ENCODE data around the gene MBTPS1. TPM values are rescaled to one million over a fixed set of nuclear protein-coding genes. Genes with fewer than 3 reads are reported as not detected.

The MBTPS1 gene
- total and polyA plus RNA-seq, 9 of the 15 experiments (the other 6 are each of a cell fraction or from before 2014, with no cell fraction given): 2.8 to 57.6 (median 43.8) TPM

DNA sequence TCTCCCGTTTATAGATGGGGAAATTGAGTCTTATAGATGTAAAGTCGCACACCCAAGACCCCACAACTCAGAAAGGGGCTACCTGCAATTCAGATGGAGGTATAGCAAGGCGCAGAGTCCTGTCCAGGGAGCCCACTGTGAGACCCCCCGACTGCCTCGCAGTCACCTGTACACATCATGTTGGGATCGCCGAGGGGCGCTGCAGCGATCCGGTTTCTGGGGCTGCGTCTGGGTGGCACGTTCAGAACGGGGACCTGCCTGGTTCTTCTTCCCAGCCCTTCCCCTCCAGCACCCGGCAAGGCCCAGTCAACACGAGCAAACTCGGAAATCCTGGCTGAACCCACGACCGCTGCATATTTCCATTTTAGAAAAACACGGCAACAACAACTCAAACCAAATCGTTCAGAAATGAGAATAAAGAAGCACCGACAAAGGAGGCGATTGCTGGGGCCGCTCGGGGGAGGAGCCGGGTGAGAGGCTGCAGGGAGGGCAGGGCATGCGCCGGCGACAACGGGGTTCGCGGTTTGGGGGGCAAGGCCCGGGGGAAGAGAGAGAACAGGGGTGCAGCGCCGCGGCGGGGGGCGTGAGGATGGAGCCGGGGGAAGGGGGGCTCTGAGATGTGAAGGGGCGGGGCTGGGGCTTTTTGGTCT, 27.6 kb upstream of the MBTPS1 start (continued):
- TF ChIP-seq RAD21 (CRISPR knock-in tag; conservative IDR thresholded peaks at IDR 0.05 in 1 of 2, IDR thresholded peaks at IDR 0.05 in 1 of 2): peak in 1 of 2 experiments; percentile 2; a peak in 1 of 4 replicates
- TF ChIP-seq, protein P1, sequence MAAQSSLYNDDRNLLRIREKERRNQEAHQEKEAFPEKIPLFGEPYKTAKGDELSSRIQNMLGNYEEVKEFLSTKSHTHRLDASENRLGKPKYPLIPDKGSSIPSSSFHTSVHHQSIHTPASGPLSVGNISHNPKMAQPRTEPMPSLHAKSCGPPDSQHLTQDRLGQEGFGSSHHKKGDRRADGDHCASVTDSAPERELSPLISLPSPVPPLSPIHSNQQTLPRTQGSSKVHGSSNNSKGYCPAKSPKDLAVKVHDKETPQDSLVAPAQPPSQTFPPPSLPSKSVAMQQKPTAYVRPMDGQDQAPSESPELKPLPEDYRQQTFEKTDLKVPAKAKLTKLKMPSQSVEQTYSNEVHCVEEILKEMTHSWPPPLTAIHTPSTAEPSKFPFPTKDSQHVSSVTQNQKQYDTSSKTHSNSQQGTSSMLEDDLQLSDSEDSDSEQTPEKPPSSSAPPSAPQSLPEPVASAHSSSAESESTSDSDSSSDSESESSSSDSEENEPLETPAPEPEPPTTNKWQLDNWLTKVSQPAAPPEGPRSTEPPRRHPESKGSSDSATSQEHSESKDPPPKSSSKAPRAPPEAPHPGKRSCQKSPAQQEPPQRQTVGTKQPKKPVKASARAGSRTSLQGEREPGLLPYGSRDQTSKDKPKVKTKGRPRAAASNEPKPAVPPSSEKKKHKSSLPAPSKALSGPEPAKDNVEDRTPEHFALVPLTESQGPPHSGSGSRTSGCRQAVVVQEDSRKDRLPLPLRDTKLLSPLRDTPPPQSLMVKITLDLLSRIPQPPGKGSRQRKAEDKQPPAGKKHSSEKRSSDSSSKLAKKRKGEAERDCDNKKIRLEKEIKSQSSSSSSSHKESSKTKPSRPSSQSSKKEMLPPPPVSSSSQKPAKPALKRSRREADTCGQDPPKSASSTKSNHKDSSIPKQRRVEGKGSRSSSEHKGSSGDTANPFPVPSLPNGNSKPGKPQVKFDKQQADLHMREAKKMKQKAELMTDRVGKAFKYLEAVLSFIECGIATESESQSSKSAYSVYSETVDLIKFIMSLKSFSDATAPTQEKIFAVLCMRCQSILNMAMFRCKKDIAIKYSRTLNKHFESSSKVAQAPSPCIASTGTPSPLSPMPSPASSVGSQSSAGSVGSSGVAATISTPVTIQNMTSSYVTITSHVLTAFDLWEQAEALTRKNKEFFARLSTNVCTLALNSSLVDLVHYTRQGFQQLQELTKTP (IDR thresholded peaks at IDR 0.05; ENCODE audit: low read depth in 1 of 2, partially characterized antibody in 2 of 2): peak in 1 of 2 experiments; percentile 36
- TF ChIP-seq EP400 (IDR thresholded peaks at IDR 0.05): 0 out of 2 replicates have a peak, but pooled peaks have one; percentile 26
- no peak for TF ChIP-seq FOXP1 (CRISPR knock-in tag; IDR thresholded peaks at IDR 0.05)
- TF ChIP-seq HDAC1 (IDR thresholded peaks at IDR 0.05): peak in 1 of 2 experiments; percentile 55; a peak in 1 of 4 replicates
- TF ChIP-seq, protein P2, sequence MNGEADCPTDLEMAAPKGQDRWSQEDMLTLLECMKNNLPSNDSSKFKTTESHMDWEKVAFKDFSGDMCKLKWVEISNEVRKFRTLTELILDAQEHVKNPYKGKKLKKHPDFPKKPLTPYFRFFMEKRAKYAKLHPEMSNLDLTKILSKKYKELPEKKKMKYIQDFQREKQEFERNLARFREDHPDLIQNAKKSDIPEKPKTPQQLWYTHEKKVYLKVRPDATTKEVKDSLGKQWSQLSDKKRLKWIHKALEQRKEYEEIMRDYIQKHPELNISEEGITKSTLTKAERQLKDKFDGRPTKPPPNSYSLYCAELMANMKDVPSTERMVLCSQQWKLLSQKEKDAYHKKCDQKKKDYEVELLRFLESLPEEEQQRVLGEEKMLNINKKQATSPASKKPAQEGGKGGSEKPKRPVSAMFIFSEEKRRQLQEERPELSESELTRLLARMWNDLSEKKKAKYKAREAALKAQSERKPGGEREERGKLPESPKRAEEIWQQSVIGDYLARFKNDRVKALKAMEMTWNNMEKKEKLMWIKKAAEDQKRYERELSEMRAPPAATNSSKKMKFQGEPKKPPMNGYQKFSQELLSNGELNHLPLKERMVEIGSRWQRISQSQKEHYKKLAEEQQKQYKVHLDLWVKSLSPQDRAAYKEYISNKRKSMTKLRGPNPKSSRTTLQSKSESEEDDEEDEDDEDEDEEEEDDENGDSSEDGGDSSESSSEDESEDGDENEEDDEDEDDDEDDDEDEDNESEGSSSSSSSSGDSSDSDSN (IDR thresholded peaks at IDR 0.05; ENCODE audit: borderline replicate concordance in 1 of 2, low read depth in 2 of 2, low read length in 2 of 2): peak in 1 of 2 experiments; percentile 50; a peak in 1 of 4 replicates
- no peak for TF ChIP-seq FOXK1 (CRISPR knock-in tag; IDR thresholded peaks at IDR 0.05; ENCODE audit: borderline replicate concordance)
- TF ChIP-seq, protein P3, sequence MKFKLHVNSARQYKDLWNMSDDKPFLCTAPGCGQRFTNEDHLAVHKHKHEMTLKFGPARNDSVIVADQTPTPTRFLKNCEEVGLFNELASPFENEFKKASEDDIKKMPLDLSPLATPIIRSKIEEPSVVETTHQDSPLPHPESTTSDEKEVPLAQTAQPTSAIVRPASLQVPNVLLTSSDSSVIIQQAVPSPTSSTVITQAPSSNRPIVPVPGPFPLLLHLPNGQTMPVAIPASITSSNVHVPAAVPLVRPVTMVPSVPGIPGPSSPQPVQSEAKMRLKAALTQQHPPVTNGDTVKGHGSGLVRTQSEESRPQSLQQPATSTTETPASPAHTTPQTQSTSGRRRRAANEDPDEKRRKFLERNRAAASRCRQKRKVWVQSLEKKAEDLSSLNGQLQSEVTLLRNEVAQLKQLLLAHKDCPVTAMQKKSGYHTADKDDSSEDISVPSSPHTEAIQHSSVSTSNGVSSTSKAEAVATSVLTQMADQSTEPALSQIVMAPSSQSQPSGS (CRISPR knock-in tag; IDR thresholded peaks at IDR 0.05): no peak
- TF ChIP-seq ZNF253 (CRISPR knock-in tag; conservative IDR thresholded peaks at IDR 0.05): no peak
- 0 out of 2 replicates have a peak, but pooled peaks have one; percentile 47 for TF ChIP-seq RHOXF2B (CRISPR knock-in tag; conservative IDR thresholded peaks at IDR 0.05)
- TF ChIP-seq CHD1 (IDR thresholded peaks at IDR 0.05; ENCODE audit: low read length): peak; percentile 30
